SW480 (cell line): ENCODE measurements around the gene RECQL5.
"Not testable (repeated sequence)": the region's sequence is repeated elsewhere in the genome, so short reads cannot be mapped to it uniquely, and the experiment has no call there.

Experiments
- DNase-seq: peaks from one replicate; pipeline ENCODE4 v3.0.0-alpha.2; 2016; ENCODE audit warnings: low spot score

RECQL5 gene

GRCh38 chr17:75647921-75648320 lies 19.0 kb downstream of the RECQL5 start:
- no peak for DNase-seq

DNA sequence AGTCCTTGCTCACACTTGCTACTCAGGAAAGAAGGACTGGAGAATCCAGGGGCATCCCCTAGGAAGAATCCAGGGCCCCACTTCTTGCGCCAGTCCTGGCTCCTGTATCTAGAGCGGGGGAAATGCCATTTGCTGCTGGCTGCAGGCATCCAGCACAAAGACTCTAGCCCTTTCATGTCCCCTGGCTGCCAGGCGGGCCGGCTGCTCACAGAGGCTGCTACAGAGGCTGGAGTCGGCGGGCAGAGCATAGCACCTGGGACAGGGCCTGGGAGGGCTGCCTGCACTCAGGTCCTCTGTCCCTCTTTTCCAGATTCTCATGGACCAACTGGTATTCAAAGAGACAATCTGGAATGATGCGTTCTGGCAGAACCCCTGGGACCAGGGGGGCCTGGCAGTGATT lies 19.9 kb downstream of the RECQL5 start:
- no peak for DNase-seq

DNA sequence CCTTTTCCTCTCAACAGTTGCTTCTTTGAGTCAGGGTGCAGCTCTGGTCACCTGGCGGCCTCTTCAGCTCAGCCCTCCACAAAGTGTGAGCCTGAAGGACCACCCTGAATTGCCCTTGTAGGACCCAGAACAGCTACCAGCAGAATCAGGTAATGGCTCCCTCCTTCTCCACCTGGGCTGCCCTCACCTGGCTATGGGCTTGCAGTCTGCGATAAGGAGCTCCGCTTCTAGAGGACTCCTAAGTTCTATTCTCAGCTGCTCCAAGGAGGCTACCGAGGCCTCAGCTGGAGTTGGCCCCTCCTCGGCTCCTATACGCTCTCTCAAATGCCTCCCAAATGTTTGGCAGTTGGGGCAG lies 20.3 kb downstream of the RECQL5 start:
- DNase-seq, result no peak

- DNase-seq, result peak; percentile 86
Measured at GRCh38 chr17:75645889-75646637, 20.9 kb downstream of the RECQL5 start.

GRCh38 chr17:75645501-75645888 lies 21.5 kb downstream of the RECQL5 start:
- peak; percentile 34 for DNase-seq

DNA sequence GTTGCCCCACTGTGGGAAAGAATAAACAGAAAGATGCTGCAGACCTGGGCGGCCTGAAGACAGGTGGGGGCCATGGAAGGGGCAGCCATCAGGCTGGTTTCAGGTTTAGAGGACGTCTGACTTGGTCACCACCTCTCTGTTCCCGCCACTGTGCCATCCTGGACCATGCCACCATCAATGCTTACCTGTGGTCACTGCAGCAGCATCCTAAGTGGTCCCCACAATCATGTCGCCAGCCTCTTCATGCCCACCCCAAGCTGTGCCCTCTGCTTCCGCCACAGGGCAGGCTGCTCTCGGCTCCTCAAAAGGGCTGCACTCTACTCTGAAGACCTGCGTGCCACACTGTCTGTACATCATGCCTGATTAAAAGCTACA lies 23.3 kb downstream of the RECQL5 start:
- DNase-seq, result no peak

- DNase-seq, result no peak
Measured at GRCh38 chr17:75642784-75643642, 23.9 kb downstream of the RECQL5 start.

- no peak for DNase-seq
Measured at GRCh38 chr17:75642182-75642783, 24.7 kb downstream of the RECQL5 start.

- no peak for DNase-seq
Measured at GRCh38 chr17:75641343-75641742, 25.6 kb downstream of the RECQL5 start.

- DNase-seq, result no peak
Measured at GRCh38 chr17:75640556-75641119, 26.3 kb downstream of the RECQL5 start.

DNA sequence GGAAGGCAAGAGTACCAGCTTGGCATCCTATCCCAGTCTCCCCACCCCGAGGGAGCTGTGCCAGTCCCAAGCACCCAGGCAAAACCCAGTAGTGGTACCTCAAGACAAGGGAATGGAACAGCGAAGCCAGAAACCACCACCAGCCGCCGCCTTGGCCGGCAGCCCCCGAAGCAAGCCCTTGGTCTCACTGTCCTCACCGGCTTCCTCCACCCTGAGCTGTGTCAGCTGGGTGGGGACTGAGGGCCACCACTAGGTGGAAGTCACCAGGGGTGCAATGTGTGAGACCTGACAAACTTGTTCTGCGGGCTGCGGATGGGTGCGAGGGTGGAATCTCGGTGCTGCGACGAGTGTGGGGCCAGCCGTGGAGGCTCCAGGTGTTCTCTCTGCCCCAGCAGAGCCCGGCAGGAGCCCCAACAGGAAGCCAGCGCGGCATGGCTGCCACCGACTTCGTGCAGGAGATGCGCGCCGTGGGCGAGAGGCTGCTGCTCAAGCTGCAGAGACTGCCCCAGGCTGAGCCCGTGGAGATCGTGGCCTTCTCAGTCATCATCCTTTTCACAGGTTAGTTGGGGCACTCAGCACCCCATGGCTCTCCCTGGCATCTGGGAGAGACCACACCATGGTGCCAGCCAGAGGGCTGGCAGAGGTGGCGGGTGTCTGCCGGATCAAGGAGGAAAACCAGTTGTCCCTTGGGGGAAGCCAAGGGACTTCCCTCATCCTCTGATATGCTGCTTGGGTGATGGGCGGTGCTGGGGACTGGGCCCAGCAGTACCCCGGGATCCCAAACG lies 27.0 kb downstream of the RECQL5 start:
- DNase-seq, result no peak

DNA sequence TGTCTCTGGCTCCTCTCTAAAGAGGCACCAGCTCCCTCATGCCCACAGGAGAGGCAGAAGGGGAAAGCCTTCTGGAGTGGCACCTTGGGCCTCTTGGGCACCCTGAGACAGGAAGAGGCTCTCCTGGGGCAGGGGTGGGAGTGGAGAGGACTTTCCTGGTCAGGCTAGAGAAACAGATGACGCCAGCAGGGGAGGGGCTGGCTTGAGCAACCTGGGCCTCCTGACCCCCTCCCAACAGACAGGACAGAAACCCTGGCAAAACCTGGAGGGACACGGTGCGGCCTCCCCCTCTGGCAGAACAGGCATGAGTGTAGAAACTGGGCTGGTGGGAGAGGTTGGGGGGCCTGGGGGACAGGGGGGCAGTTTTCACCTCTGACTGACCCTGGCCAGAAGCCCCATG lies 27.6 kb downstream of the RECQL5 start:
- no peak for DNase-seq

DNA sequence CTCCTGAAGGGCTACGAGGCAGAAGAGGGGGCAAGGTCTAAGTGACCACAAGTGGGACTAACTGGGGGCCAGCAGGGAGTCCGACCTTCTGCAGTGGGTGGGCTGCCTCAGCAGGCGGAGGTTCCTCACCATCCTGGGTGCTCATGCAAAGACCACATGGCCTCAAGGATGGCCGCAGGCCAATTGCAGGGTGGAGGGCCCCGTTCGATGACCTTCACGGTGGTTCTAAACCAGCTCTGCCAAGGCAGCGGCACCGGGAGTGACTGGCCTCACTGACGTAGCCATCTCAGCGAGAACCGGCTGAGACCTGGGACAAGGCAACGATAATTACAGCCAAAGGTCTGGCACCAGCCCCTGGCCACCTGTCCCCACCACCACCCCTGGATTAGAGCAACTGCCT lies 28.1 kb downstream of the RECQL5 start:
- DNase-seq, result no peak

DNA sequence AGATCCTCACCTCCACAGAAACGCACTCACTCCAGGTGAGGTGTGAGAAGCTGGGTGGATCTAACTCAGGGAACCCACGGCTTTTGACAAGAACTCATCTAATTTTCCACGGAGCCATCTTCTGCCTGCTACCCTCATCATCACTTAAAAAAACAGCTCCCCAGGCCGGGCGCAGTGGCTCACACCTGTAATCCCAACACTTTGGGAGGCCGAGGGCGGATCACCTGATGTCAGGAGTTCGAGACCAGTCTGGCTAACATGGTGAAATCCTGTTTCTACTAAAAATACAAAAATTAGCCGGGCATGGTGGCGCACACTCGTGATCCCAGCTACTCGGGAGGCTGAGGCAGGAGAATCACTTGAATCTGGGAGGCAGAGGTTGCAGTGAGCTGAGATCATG lies 28.9 kb downstream of the RECQL5 start:
- not testable (repeated sequence) for DNase-seq

DNA sequence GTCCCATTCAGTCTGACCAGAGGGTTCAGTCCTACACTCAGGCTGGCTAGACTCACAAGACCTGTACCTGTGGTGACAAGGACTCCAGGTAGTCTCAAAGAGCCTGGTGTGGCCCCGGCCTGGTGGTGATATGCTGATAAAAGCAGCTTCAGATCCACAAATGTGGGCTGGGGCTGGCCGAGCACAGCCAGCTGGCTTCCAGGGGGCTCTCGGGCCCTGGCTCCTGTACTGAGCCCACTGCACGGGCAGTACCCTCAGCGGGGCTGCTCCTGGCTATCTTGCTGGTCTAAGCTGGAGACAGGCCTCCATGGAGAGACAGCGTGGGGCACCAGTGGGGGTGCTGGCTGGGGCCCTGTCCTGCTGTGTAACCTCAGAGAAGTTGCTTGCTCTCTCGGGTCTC lies 29.4 kb downstream of the RECQL5 start:
- DNase-seq, result no peak

DNA sequence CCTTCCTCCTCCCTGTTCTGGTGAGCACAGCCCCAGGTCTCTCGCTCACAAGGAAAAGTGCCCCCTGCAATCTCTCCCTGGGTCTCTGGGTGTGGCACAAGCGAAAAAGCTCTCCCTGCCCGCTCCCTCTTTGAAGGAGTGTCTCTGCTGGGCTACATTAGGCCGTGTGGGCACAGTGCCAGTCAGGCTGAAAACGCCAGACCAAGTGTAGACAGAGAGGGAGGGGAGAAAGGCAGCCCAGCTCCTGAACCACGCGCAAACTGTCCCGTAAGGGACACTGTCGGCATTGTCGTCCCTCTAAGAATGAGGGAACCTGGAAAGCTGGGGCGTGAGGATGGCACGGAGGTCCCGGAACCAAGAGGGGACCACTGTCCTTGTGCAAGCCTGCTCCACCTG lies 29.8 kb downstream of the RECQL5 start:
- no peak for DNase-seq

DNA sequence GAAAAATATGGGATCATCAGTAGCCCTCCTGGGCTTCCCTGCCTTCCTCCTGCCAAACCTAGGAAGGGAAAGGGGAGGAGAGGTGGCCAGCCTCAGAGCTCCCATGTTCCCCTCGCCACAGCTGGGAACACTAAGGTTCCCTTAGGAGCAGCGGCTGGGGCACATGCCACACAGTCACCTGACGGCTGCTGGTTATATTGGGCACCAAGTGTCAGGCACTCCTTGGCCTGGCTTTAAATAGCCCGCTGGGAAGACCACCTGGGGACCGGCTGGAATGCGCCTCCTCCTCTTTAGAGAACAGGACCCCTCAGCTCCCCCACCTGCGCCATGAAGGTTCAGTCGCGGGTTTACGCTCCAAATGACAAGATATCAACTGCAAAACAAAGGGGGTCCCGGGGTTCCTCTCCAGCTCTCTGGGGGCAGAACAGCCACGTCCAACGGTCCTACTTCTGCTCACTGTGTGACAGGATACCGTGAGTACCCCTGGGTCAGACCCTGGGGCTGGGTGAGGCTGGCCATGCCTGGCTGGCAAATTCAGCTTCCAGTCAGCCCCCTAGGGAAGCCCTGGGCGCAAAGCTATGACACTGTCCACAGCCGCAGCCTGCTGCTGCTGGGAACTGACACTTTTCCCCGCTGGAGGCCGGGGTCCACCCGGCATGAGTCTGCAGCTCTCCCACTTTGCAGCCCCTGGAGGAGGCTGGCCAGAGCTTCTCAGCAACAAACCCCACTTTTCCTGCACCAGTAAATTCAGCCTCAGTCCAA lies 30.4 kb downstream of the RECQL5 start:
- no peak for DNase-seq

DNA sequence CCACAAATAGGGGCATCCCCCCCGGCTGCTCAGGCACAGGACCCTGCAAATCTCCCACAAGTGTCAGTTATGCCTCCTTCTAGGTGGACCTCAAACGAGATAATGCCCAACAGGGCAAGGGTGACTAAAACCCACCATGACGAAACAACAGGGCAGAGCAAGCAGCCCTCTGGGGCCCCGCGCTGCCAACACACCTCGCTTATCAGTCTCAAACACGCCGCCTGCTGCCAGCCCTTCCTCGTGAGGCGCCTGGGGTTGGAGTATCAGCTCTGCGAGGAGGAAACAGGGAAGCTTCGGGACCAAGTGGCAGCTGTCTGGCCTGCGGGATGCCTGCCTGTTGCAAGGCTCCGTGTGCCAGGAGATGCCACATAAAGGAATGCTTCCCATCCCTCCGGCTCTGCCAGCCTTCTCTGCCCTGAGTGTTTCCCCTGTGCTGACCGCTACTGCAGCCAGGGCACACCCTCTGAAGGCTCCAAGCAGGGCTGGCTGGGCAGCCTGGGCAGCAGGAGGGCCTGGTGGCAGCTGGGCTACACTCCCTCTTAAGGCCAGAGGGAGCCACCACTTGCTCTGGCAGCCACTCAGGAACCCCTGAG lies 31.2 kb downstream of the RECQL5 start:
- no peak for DNase-seq

DNA sequence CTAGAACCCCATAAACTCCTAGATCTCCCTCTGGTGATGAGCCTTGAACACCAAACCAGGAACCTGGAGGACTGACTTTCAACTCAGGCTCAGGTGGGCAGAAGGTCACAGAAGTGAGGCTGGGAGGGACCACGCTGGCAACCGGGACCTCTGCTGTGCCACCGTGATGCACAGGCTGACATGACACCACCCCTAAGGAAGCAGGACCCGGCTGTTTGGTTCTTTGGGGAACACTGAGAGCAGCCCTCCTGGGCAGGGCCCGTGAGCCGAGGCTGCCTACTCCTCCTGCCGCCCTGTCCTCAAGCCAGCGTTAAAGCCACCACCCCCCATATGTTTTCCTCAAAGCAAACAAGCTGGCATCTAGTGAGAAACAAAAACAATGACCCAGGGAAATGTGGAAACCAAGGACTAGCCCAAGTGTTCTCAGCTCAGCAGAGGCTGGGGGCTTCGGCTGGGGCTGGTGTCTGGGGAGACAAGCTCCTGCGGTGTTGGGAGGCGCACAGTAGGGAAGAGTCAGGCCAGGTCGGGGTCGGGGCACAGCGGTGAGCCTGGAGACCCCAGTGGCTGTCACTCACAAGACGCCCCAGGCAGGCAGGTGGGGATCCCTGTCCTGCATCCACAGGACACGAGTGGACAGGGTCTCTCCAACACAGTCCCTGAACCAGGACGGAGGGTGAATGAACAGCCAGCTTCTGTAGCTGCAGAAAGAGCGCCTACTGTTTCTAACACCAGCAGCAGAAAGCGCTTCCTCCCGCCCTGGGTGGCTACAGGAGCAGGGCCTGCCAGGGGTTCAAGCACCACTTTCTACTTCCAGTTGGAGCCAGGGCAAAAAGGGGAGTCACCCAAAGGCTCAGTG lies 32.0 kb downstream of the RECQL5 start:
- no peak for DNase-seq

- DNase-seq, result no peak
Measured at GRCh38 chr17:75634376-75634740, 32.6 kb downstream of the RECQL5 start.
